Stimulated activated CD4-positive, alpha-beta T cell treated with anti-CD3 and anti-CD28 coated beads, TNF-alpha, amount 100 ng/mL, for 4 hours (primary cell): ENCODE data around the gene CCNL1.
"Not testable (repeated sequence)": the region's sequence is repeated elsewhere in the genome, so short reads cannot be mapped to it uniquely, and the experiment has no call there.

ENCODE experiments used
- DNase-seq, 3 experiments: peaks; one replicate each; pipeline ENCODE4 v3.0.0-alpha.2; 2020; ENCODE audit warnings: low read depth in 3 of 3

CCNL1 gene

GRCh38 chr3:157103860-157104259 is 56.1 kb downstream of the CCNL1 start:
- DNase-seq = no peak

GRCh38 chr3:157103280-157103679 is 56.7 kb downstream of the CCNL1 start:
- DNase-seq = no peak

- not testable (repeated sequence) for DNase-seq
Observed at GRCh38 chr3:157102595-157102994, 57.4 kb downstream of the CCNL1 start.

GRCh38 chr3:157102098-157102497 is 57.8 kb downstream of the CCNL1 start:
- DNase-seq = no peak

GRCh38 chr3:157101486-157101885 is 58.5 kb downstream of the CCNL1 start:
- no peak for DNase-seq

GRCh38 chr3:157100608-157101396 is 59.1 kb downstream of the CCNL1 start:
- DNase-seq = no peak

- DNase-seq = no peak
Observed at GRCh38 chr3:157100096-157100477, 59.9 kb downstream of the CCNL1 start.

- DNase-seq = no peak
Observed at GRCh38 chr3:157099326-157100095, 60.4 kb downstream of the CCNL1 start.

GRCh38 chr3:157098823-157099185 is 61.1 kb downstream of the CCNL1 start:
- DNase-seq = no peak

- no peak for DNase-seq
Observed at GRCh38 chr3:157098121-157098822, 61.7 kb downstream of the CCNL1 start.
